IPS-18c (cell line): Measurements from ENCODE around the gene GNAQ.
"Not testable (repeated sequence)": the region's sequence is repeated elsewhere in the genome, so short reads cannot be mapped to it uniquely, and the experiment has no call there.

Experiments used
- H3K4me3 ChIP-seq: 2 replicates; pipeline ENCODE4 v1.7.0; 2013; ENCODE audit warnings: low read depth, mild to moderate bottlenecking, low read length, moderate library complexity; ENCODE audit not compliant: insufficient read depth
- H3K9me3 ChIP-seq: one replicate; pipeline ENCODE4 v1.6.1; 2013; ENCODE audit warnings: mild to moderate bottlenecking, low read length, moderate library complexity; ENCODE audit not compliant: control insufficient read depth, insufficient read depth

Gene GNAQ

GRCh38 chr9:77714077-77714549 lies 317.5 kb downstream of the GNAQ start:
- H3K9me3 ChIP-seq = peaks cover 2% of the 10 kb centered on the region
- H3K4me3 ChIP-seq = no peak overlapping the region

- H3K4me3 ChIP-seq = no peak overlapping the region
Measured at GRCh38 chr9:77712533-77713130, 319.0 kb downstream of the GNAQ start.

GRCh38 chr9:77710965-77711648 lies 320.5 kb downstream of the GNAQ start:
- H3K4me3 ChIP-seq = no peak overlapping the region
- H3K9me3 ChIP-seq = peaks cover 2% of the 10 kb centered on the region

More at GRCh38 chr9:77712533-77713130, 319.0 kb downstream of the GNAQ start:
- peaks cover 2% of the 10 kb centered on the region for H3K9me3 ChIP-seq

GRCh38 chr9:77710316-77710715 lies 321.3 kb downstream of the GNAQ start:
- Histone ChIP-seq H3K9me3 (peaks cover 2% of the 10 kb centered on the region), H3K4me3 (no peak overlapping the region)

- H3K4me3 ChIP-seq = no peak overlapping the region
- peaks cover 2% of the 10 kb centered on the region for H3K9me3 ChIP-seq
Measured at GRCh38 chr9:77708064-77708815, 323.4 kb downstream of the GNAQ start.

GRCh38 chr9:77707383-77708063 lies 324.1 kb downstream of the GNAQ start:
- Histone ChIP-seq H3K4me3 (no peak overlapping the region), H3K9me3 (peaks cover 5% of the 10 kb centered on the region)

GRCh38 chr9:77705636-77706035 lies 326.0 kb downstream of the GNAQ start:
- Histone ChIP-seq H3K4me3 (no peak overlapping the region; the same call in 1 of the 2 replicates), H3K9me3 (peaks cover 5% of the 10 kb centered on the region)

- not testable (repeated sequence) for H3K9me3 ChIP-seq, H3K4me3 ChIP-seq
Measured at GRCh38 chr9:77702521-77703390, 328.9 kb downstream of the GNAQ start.

GRCh38 chr9:77697238-77697984 lies 334.2 kb downstream of the GNAQ start:
- no peaks in the 10 kb centered on the region for H3K9me3 ChIP-seq
- no peak overlapping the region for H3K4me3 ChIP-seq

GRCh38 chr9:77690723-77691122 lies 340.9 kb downstream of the GNAQ start:
- H3K4me3 ChIP-seq, H3K9me3 ChIP-seq: not testable (repeated sequence)

GRCh38 chr9:77690119-77690518 lies 341.5 kb downstream of the GNAQ start:
- H3K9me3 ChIP-seq = not testable (repeated sequence)

GRCh38 chr9:77687737-77688136 lies 343.9 kb downstream of the GNAQ start:
- H3K9me3 ChIP-seq, H3K4me3 ChIP-seq: not testable (repeated sequence)

More at GRCh38 chr9:77690119-77690518, 341.5 kb downstream of the GNAQ start:
- not testable (repeated sequence) for H3K4me3 ChIP-seq

- Histone ChIP-seq H3K9me3 (peaks cover 2% of the 10 kb centered on the region), H3K4me3 (no peak overlapping the region)
Measured at GRCh38 chr9:77680581-77680980, 351.0 kb downstream of the GNAQ start.

- peaks cover 2% of the 10 kb centered on the region for H3K9me3 ChIP-seq
- no peak overlapping the region for H3K4me3 ChIP-seq
Measured at GRCh38 chr9:77679661-77680368, 351.8 kb downstream of the GNAQ start.

- no peak overlapping the region for H3K4me3 ChIP-seq
Measured at GRCh38 chr9:77679088-77679487, 352.5 kb downstream of the GNAQ start.

More at GRCh38 chr9:77679088-77679487, 352.5 kb downstream of the GNAQ start:
- peaks cover 2% of the 10 kb centered on the region for H3K9me3 ChIP-seq
